T-helper 2 cell treated with Interferon-gamma antibody and Interleukin-4, amounts not matched to agents 5 μg/mL and 100 μg/mL, for 36 hours (primary cell): Measurements from ENCODE around the gene CENPV.
"Not testable (repeated sequence)": the region's sequence is repeated elsewhere in the genome, so short reads cannot be mapped to it uniquely, and the experiment has no call there.

Experiments
- DNase-seq: peaks from one replicate; pipeline ENCODE4 v3.0.0; 2021; ENCODE audit warnings: low spot score
- H3K27ac Mint-ChIP-seq: one replicate; pipeline ENCODE4 v1.8.0; 2021; ENCODE audit warnings: mild to moderate bottlenecking, mixed read lengths
- H3K27me3 Mint-ChIP-seq: one replicate; pipeline ENCODE4 v1.8.0; 2021; ENCODE audit warnings: low read depth, mixed read lengths
- H3K36me3 Mint-ChIP-seq: one replicate; pipeline ENCODE4 v1.8.0; 2021; ENCODE audit warnings: low read depth, mixed read lengths
- H3K4me1 Mint-ChIP-seq: one replicate; pipeline ENCODE4 v1.8.0; 2021; ENCODE audit warnings: low read depth, mixed read lengths
- H3K4me3 Mint-ChIP-seq: one replicate; pipeline ENCODE4 v1.8.0; 2022; ENCODE audit warnings: mild to moderate bottlenecking, moderate library complexity, mixed read lengths
- H3K9me3 Mint-ChIP-seq: one replicate; pipeline ENCODE4 v1.8.0; 2021; ENCODE audit warnings: mixed read lengths

Gene CENPV

DNA sequence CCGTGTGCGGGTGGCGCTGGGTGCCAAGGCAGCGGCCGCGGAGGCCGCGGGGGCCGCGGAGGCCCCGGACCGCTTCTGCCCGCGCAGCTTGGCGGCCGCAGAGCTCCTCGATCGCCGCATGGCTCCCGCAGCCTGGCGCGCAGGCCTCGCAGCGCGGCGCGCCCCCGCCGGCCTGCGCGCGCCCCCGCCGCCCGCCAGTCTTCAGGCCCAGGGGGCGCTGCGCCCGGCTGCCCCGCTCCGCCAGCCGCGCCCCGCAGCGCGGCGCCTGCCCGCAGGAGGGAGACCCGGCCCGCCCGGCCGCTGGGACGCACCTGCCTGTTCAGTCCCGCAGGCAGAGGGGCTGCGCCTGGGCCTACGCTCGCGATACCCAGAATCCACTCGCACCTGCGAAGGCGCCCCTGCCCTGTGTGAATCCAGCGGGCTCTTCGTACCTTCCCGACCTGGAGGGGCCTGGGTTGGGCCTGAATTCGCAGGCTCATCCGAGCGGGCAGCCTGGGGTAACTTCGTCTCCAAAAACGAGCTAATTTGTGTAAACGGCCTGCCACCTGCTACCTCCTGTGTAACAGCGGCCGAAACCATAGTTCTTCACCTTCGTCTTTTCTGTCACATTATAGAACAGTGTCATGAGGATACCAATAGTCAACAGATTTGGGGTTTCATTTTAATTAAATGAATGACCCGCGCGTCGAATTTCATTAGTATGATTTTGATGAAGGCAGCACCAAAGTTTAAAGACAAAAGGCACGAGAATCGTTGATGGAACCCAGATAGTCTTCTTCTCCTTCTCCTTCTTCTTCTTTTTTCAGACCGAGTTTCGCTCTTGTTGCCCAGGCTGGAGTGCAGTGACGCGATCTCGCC is at the start of gene CENPV:
CENPV (minus strand) TSS at position 153 of the 858 bp plus-strand sequence; CDS start at position 120, 33 bp downstream.
- peaks cover 3% of the 10 kb centered on the region for H3K36me3 Mint-ChIP-seq
- peaks cover 17% of the 10 kb centered on the region for H3K4me1 Mint-ChIP-seq
- H3K27me3 Mint-ChIP-seq = peaks cover 21% of the 10 kb centered on the region
- peak; percentile 62 for DNase-seq
- peak within 1 kb of the TSS; percentile 36 for H3K27ac Mint-ChIP-seq
- H3K9me3 Mint-ChIP-seq = no peaks in the 10 kb centered on the region
- peak within 1 kb of the TSS; percentile 90 for H3K4me3 Mint-ChIP-seq

- H3K27me3 Mint-ChIP-seq = no peaks in the 10 kb centered on the region
- H3K4me1 Mint-ChIP-seq = peaks cover 10% of the 10 kb centered on the region
- no peak overlapping the region for H3K4me3 Mint-ChIP-seq
- DNase-seq = peak; percentile 47
- no peaks in the 10 kb centered on the region for H3K9me3 Mint-ChIP-seq
- peak overlapping the region; percentile 17 for H3K27ac Mint-ChIP-seq
- H3K36me3 Mint-ChIP-seq = no peaks in the 10 kb centered on the region
These were observed 45.3 kb upstream of the CENPV start for GRCh38 chr17:16398270-16399267.

DNA sequence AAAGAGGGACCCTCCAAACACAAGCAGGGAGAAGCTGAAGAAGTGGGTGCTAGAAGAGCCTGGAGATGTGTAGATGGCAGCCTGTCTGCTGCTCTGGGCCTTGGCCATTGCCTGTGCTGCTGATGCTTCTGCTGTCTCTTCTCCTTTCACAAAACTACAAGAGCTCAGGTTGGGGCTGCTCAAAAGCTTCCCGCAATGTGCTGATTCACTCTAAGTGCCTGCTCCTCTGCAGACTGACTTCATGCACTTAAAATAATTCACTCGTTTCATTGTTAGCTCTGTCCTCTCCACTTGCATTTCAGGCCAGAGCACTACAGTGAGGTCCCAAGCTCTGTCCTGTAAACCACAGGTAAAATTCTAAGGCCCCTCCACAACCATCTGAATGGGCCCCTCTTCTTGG is 43.4 kb upstream of the CENPV start:
- not testable (repeated sequence) for H3K36me3 Mint-ChIP-seq, H3K9me3 Mint-ChIP-seq, H3K27ac Mint-ChIP-seq, DNase-seq, H3K4me3 Mint-ChIP-seq, H3K27me3 Mint-ChIP-seq
- H3K4me1 Mint-ChIP-seq = peaks cover 10% of the 10 kb centered on the region

- not testable (repeated sequence) for H3K27ac Mint-ChIP-seq, H3K36me3 Mint-ChIP-seq, DNase-seq, H3K27me3 Mint-ChIP-seq, H3K9me3 Mint-ChIP-seq, H3K4me3 Mint-ChIP-seq
- H3K4me1 Mint-ChIP-seq = peaks cover 10% of the 10 kb centered on the region
These were observed 42.6 kb upstream of the CENPV start for GRCh38 chr17:16395887-16396286.

GRCh38 chr17:16392491-16392890 is 39.2 kb upstream of the CENPV start:
- H3K9me3 Mint-ChIP-seq, H3K4me3 Mint-ChIP-seq, DNase-seq, H3K36me3 Mint-ChIP-seq, H3K4me1 Mint-ChIP-seq, H3K27ac Mint-ChIP-seq: not testable (repeated sequence)
- H3K27me3 Mint-ChIP-seq = peaks cover 11% of the 10 kb centered on the region

DNA sequence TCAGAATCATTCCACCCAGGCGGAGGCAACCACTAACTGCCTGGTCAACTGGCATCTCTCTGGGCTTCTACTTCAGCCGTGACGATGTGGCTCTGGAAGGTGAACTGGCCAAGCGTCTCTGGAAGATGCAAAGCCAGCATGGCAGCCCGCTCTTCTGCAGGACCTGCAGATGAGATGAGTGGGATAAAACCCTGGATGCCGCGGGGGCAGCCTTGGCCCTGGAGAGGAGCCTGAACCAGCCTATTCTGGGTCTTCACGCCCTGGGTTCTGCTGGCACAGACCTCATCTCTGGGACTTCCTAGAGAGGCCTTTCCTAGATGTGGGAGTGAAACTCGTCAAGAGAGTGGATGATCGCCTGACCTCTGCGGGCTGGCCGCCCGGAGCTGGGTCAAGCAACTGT is 38.2 kb upstream of the CENPV start:
- Mint-ChIP-seq H3K36me3 (no peaks in the 10 kb centered on the region), H3K4me1 (peaks cover 8% of the 10 kb centered on the region), H3K4me3 (no peak overlapping the region), H3K9me3 (no peaks in the 10 kb centered on the region), H3K27ac (no peak overlapping the region), H3K27me3 (peaks cover 11% of the 10 kb centered on the region)
- DNase-seq = no peak

DNA sequence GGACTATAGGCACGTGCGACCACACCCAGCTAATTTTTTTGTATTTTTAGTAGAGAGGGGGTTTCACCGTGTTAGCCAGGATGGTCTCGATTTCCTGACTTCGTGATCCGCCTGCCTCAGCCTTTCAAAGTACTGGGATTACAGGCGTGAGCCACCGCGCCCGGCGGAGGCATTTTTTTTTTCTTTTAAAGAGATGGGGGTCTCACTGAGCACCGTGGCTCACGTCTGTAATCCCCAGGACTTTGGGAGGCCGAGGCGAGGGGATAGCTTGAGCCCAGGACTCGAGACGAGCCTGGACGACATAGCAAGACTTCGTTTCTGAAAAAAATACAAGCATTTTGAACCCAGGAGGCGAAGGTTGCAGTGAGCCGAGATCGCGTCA is 32.8 kb upstream of the CENPV start:
- peaks cover 30% of the 10 kb centered on the region for H3K4me1 Mint-ChIP-seq

DNA sequence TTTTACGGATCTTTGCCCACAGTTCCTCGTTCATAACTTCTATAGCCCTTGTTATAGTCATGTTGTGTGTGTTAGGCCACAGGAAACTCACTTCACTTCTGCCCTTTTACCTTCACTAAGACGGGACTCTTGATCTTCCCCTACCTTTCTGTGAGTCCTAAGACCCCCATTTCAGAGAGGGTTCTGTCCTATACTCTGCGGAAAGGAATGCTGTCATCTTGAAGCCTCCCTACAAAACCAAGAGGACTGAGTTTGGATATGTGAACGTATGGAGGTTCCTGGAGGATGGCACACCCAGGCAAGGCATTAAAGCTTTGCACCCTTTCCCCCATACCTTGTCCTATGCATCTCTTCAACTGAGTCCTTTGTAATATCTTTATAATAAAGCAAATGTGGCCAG is 31.3 kb upstream of the CENPV start:
- no peaks in the 10 kb centered on the region for H3K9me3 Mint-ChIP-seq
- H3K4me1 Mint-ChIP-seq = peaks cover 35% of the 10 kb centered on the region
- H3K27ac Mint-ChIP-seq = peak overlapping the region; percentile 16
- peak overlapping the region; percentile 28 for H3K4me3 Mint-ChIP-seq
- H3K36me3 Mint-ChIP-seq = peaks cover 39% of the 10 kb centered on the region
- peaks cover 12% of the 10 kb centered on the region for H3K27me3 Mint-ChIP-seq
- DNase-seq = no peak

More for the DNA sequence above, 32.8 kb upstream of the CENPV start:
- peaks cover 34% of the 10 kb centered on the region for H3K36me3 Mint-ChIP-seq
- peaks cover 11% of the 10 kb centered on the region for H3K27me3 Mint-ChIP-seq
- DNase-seq, H3K9me3 Mint-ChIP-seq: not testable (repeated sequence)
- H3K27ac Mint-ChIP-seq = peak overlapping the region; percentile 75
- H3K4me3 Mint-ChIP-seq = peak overlapping the region; percentile 88

DNA sequence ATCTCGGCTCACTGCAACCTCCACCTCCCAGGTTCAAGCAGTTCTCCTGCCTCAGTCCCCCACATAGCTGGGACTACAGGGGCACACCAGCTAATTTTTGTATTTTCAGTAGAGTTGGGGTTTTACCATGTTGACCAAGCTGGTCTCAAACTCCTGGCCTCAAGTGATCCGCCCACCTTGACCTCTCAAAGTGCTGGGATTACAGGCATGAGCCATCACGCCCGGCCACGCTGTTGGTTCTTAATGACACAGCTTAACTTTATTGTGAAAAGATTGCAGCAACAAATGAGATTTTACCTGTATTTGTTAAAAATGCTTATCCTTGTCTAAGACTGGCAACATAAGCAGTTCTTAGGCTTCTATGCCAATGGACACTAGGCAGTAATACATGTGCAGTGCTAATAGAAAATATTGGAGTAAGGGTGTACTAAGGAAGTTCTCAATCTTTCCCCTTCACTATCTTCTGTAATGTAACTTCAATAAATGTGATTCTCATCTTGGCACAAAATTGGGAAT is 30.6 kb upstream of the CENPV start:
- Mint-ChIP-seq H3K36me3 (peaks cover 39% of the 10 kb centered on the region), H3K9me3 (no peaks in the 10 kb centered on the region), H3K4me1 (peaks cover 35% of the 10 kb centered on the region), H3K4me3 (peak overlapping the region; percentile 96), H3K27me3 (peaks cover 10% of the 10 kb centered on the region), H3K27ac (peak overlapping the region; percentile 8)
- no peak for DNase-seq

DNA sequence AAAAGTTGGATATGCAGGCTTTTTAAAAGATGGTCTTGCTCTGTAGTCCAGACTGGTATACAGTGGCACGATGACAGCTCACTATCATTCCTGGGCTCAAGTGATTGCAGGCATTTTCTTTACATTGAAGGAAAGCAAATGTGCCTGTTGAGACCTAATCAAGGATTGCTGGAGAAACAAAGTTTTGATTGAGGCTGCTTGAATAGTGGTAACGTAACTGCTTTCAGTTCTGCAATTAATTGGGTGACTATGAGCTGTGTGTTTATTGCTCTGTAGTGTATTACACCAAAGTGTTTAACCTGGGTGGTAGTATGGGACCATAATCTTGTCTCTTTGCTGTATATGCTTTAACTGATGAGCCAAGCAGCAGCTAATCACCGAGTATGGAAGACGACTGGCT is 29.9 kb upstream of the CENPV start:
- peak overlapping the region; percentile 96 for H3K4me3 Mint-ChIP-seq
- DNase-seq = no peak
- H3K36me3 Mint-ChIP-seq = peaks cover 39% of the 10 kb centered on the region
- no peak overlapping the region for H3K27ac Mint-ChIP-seq
- H3K4me1 Mint-ChIP-seq = peaks cover 35% of the 10 kb centered on the region
- no peaks in the 10 kb centered on the region for H3K9me3 Mint-ChIP-seq
- H3K27me3 Mint-ChIP-seq = peaks cover 7% of the 10 kb centered on the region

GRCh38 chr17:16381496-16381820 is 28.2 kb upstream of the CENPV start:
- H3K9me3 Mint-ChIP-seq = no peaks in the 10 kb centered on the region

DNA sequence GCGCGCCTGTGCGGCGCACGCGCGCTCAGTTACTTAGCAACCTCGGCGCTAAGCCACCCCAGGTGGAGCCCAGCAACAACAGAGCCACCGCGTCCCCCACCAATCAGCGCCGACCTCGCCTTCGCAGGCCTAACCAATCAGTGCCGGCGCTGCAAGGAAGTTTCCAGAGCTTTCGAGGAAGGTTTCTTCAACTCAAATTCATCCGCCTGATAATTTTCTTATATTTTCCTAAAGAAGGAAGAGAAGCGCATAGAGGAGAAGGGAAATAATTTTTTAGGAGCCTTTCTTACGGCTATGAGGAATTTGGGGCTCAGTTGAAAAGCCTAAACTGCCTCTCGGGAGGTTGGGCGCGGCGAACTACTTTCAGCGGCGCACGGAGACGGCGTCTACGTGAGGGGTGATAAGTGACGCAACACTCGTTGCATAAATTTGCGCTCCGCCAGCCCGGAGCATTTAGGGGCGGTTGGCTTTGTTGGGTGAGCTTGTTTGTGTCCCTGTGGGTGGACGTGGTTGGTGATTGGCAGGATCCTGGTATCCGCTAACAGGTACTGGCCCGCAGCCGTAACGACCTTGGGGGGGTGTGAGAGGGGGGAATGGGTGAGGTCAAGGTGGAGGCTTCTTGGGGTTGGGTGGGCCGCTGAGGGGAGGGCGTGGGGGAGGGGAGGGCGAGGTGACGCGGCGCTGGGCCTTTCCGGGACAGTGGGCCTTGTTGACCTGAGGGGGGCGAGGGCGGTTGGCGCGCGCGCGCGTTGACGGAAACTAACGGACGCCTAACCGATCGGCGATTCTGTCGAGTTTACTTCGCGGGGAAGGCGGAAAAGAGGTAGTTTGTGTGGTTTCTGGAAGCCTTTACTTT is 27.6 kb upstream of the CENPV start, which contains the start of gene UBB:
UBB (plus strand) TSS at position 452 of the 856 bp plus-strand sequence. CDS start 817 bp downstream, outside the sequence.
- Mint-ChIP-seq H3K36me3 (peaks cover 39% of the 10 kb centered on the region), H3K9me3 (no peaks in the 10 kb centered on the region), H3K27me3 (peaks cover 2% of the 10 kb centered on the region), H3K27ac (peak within 1 kb of the TSS; percentile 97), H3K4me3 (peak within 1 kb of the TSS; percentile 96), H3K4me1 (peaks cover 25% of the 10 kb centered on the region)
- DNase-seq = peak; percentile 94

More at GRCh38 chr17:16381496-16381820, 28.2 kb upstream of the CENPV start:
- H3K27ac Mint-ChIP-seq = peak overlapping the region; percentile 97
- DNase-seq = no peak
- peaks cover 2% of the 10 kb centered on the region for H3K27me3 Mint-ChIP-seq
- H3K4me1 Mint-ChIP-seq = peaks cover 27% of the 10 kb centered on the region
- H3K36me3 Mint-ChIP-seq = peaks cover 39% of the 10 kb centered on the region
- H3K4me3 Mint-ChIP-seq = peak overlapping the region; percentile 96

GRCh38 chr17:16379654-16380053 is 26.4 kb upstream of the CENPV start:
- Mint-ChIP-seq H3K4me3 (no peak overlapping the region), H3K36me3 (peaks cover 39% of the 10 kb centered on the region), H3K4me1 (peaks cover 25% of the 10 kb centered on the region), H3K27ac (no peak overlapping the region), H3K9me3 (no peaks in the 10 kb centered on the region), H3K27me3 (peaks cover 2% of the 10 kb centered on the region)
- DNase-seq = no peak
